SK-N-SH (cell line): ENCODE results near the gene ZNF445.

ENCODE experiments used
- FOSL2 ChIP-seq: IDR thresholded peaks from 2 replicates; pipeline ENCODE4 v1.4.0; 2012; ENCODE audit warnings: low read depth, mild to moderate bottlenecking, moderate library complexity, borderline replicate concordance
- TF ChIP-seq, protein P1 (sequence below): fragments of 200-600 bp; sonication (generic); IDR thresholded peaks from 2 replicates; pipeline ENCODE4 v1.6.1; 2017; ENCODE audit warnings: antibody characterized with exemption, mild to moderate bottlenecking, moderate library complexity

DNA sequence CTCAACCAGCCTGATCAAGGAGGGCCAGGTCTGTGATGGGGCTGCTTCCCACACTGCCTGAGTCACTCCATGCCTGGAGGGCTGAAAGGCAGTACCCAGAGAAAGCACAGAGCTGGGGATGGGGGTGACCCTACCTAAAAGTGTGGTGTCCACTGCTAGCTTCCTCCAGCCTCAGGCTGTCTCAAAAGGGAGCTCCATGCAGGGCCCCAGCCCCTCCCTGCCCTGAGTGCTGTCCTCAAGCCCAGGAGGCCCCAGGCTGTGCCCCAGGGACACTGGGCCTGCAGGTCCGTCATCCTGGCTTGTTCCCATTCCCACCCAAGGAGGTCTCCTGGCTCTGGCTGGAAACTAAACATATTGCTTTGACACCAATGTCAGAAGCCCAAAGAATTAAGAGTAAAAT, 56.8 kb downstream of the ZNF445 start:
- TF ChIP-seq, protein P1, sequence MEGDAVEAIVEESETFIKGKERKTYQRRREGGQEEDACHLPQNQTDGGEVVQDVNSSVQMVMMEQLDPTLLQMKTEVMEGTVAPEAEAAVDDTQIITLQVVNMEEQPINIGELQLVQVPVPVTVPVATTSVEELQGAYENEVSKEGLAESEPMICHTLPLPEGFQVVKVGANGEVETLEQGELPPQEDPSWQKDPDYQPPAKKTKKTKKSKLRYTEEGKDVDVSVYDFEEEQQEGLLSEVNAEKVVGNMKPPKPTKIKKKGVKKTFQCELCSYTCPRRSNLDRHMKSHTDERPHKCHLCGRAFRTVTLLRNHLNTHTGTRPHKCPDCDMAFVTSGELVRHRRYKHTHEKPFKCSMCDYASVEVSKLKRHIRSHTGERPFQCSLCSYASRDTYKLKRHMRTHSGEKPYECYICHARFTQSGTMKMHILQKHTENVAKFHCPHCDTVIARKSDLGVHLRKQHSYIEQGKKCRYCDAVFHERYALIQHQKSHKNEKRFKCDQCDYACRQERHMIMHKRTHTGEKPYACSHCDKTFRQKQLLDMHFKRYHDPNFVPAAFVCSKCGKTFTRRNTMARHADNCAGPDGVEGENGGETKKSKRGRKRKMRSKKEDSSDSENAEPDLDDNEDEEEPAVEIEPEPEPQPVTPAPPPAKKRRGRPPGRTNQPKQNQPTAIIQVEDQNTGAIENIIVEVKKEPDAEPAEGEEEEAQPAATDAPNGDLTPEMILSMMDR = no peak
- no peak for TF ChIP-seq FOSL2
